ENCODE results near the gene FAM78B.

FAM78B gene

DNA sequence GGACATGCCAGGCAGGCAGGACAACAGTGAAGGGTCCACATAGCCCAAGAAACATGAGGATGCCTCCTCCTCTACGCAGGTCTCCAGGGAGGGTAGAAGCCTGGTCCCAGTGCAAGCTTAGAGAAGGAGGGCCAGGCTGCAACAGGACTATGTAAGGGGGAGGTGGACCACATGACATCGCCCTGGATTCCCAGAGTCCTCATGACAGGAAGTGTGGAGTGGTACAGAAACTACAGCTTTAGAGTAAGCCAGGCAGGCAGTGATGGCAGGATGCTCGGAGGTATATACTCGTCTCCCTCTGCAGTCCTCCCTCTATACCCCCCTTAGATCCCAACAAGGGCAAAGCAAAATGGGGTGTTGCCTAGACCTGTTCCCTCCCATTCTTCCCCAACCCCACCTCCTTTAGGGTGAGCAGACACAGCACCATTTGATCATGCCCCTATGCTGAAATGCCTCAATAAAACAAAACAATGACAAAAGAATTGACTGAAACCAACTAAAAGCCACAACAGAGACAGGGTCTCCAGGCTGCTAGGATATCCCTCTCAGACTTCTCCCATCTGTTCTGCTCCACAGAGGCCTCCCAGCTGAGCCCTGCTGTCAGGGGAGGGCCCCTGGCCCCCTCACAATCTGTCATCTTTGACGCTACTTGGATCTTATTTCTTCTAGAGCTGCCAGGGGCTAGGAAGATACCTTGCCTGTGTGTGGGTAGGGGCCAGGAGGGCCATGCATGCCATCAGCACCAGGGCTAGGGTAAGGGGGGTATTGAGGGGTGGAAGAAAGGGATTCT, 13.1 kb downstream of the FAM78B start:
- Histone ChIP-seq H3K79me2 (ENCODE audit: insufficient read depth, low read length) (no peaks in the 10 kb centered on the region), H3K36me3 (ENCODE audit: insufficient read depth, low read length) (no peaks in the 10 kb centered on the region), H3K4me3 (ENCODE audit: low read depth in 1 of 2, low read length in 2 of 2) (no peak overlapping the region), H3K4me1 (ENCODE audit: insufficient read depth, low read length) (no peaks in the 10 kb centered on the region), H3K27me3 (ENCODE audit: insufficient read depth, low read length, poor library complexity) (peaks cover 11% of the 10 kb centered on the region), H3K27ac (ENCODE audit: low read length) (no peak overlapping the region), H4K20me1 (ENCODE audit: insufficient read depth, low read length) (no peaks in the 10 kb centered on the region), H3K4me2 (ENCODE audit: insufficient read depth, low read length) (no peak overlapping the region), H2AFZ (ENCODE audit: low read depth, low read length) (no peak overlapping the region), H3K9me3 (ENCODE audit: insufficient read depth, low read length, severe bottlenecking) (no peaks in the 10 kb centered on the region), H3K9ac (ENCODE audit: low read depth, low read length) (no peak overlapping the region)
- ATAC-seq (ENCODE audit: insufficient read depth, low read depth) (no peak), DNase-seq (no peak)
- TF ChIP-seq, protein P1, sequence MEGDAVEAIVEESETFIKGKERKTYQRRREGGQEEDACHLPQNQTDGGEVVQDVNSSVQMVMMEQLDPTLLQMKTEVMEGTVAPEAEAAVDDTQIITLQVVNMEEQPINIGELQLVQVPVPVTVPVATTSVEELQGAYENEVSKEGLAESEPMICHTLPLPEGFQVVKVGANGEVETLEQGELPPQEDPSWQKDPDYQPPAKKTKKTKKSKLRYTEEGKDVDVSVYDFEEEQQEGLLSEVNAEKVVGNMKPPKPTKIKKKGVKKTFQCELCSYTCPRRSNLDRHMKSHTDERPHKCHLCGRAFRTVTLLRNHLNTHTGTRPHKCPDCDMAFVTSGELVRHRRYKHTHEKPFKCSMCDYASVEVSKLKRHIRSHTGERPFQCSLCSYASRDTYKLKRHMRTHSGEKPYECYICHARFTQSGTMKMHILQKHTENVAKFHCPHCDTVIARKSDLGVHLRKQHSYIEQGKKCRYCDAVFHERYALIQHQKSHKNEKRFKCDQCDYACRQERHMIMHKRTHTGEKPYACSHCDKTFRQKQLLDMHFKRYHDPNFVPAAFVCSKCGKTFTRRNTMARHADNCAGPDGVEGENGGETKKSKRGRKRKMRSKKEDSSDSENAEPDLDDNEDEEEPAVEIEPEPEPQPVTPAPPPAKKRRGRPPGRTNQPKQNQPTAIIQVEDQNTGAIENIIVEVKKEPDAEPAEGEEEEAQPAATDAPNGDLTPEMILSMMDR (IDR thresholded peaks at IDR 0.05; ENCODE audit: borderline replicate concordance, extremely low read depth, low read length, poor library complexity, severe bottlenecking) = no peak
- no peak for TF ChIP-seq EZH2 (IDR thresholded peaks at IDR 0.05; ENCODE audit: borderline replicate concordance, low read depth, low read length, severe bottlenecking)

DNA sequence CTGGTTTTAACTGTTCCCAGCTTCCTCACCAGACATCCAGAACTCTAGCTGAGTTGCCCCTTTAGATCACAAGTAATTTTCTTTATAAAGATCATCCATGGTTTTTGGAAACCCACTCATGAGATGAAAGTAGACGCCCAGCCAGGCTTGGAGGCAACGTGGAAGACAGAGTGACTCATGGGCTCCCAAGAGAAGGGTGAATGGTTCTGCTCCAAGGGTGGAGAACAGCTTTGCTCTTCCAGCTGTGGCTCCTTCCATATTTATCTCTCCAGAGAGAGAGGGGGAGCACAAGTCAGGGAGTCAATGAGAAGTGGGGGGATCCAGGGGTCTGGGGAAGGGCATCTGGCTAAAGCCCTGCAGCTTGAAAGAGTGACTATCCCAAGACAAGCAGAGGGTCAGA, 13.8 kb downstream of the FAM78B start:
- DNase-seq = no peak
- no peaks in the 10 kb centered on the region for H3K4me1 ChIP-seq (ENCODE audit: insufficient read depth, low read length)
- H3K4me2 ChIP-seq (ENCODE audit: insufficient read depth, low read length) = no peak overlapping the region
- no peak overlapping the region for H3K9ac ChIP-seq (ENCODE audit: low read depth, low read length)
- H3K36me3 ChIP-seq (ENCODE audit: insufficient read depth, low read length) = no peaks in the 10 kb centered on the region
- no peak for TF ChIP-seq EZH2 (IDR thresholded peaks at IDR 0.05; ENCODE audit: borderline replicate concordance, low read depth, low read length, severe bottlenecking)
- TF ChIP-seq, protein P1 (IDR thresholded peaks at IDR 0.05; ENCODE audit: borderline replicate concordance, extremely low read depth, low read length, poor library complexity, severe bottlenecking) = no peak
- H3K27me3 ChIP-seq (ENCODE audit: insufficient read depth, low read length, poor library complexity) = peaks cover 11% of the 10 kb centered on the region
- no peak for ATAC-seq (ENCODE audit: insufficient read depth, low read depth)
- H3K79me2 ChIP-seq (ENCODE audit: insufficient read depth, low read length) = no peaks in the 10 kb centered on the region
- no peaks in the 10 kb centered on the region for H3K9me3 ChIP-seq (ENCODE audit: insufficient read depth, low read length, severe bottlenecking)
- H3K4me3 ChIP-seq (ENCODE audit: low read depth in 1 of 2, low read length in 2 of 2) = no peak overlapping the region
- no peak overlapping the region for H3K27ac ChIP-seq (ENCODE audit: low read length)
- H2AFZ ChIP-seq (ENCODE audit: low read depth, low read length) = no peak overlapping the region
- no peaks in the 10 kb centered on the region for H4K20me1 ChIP-seq (ENCODE audit: insufficient read depth, low read length)

DNA sequence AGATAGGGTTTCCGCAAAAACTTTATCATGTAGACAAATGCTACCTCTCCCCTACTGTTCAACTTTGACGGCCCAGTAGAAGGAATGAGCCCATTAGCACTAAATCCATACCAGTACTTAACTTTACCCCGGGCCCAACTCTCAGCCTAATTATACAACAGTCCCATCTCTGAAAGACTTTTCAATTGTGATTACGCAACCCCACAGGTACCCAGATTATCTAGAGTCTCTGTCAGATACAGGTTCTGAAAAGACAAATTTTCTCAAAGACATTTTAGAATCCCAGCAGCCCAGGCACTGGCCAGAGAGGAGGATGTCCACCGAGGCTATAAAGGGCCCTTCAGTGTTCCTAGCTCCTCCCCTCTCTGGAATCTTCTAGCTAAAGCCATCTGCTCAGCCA, 15.0 kb downstream of the FAM78B start:
- Histone ChIP-seq H3K36me3 (ENCODE audit: insufficient read depth, low read length) (no peaks in the 10 kb centered on the region), H3K9ac (ENCODE audit: low read depth, low read length) (no peak overlapping the region), H3K27ac (ENCODE audit: low read length) (no peak overlapping the region), H3K4me1 (ENCODE audit: insufficient read depth, low read length) (no peaks in the 10 kb centered on the region), H3K4me2 (ENCODE audit: insufficient read depth, low read length) (no peak overlapping the region), H3K4me3 (ENCODE audit: low read depth in 1 of 2, low read length in 2 of 2) (no peak overlapping the region), H2AFZ (ENCODE audit: low read depth, low read length) (no peak overlapping the region), H3K9me3 (ENCODE audit: insufficient read depth, low read length, severe bottlenecking) (no peaks in the 10 kb centered on the region), H3K79me2 (ENCODE audit: insufficient read depth, low read length) (no peaks in the 10 kb centered on the region), H4K20me1 (ENCODE audit: insufficient read depth, low read length) (no peaks in the 10 kb centered on the region), H3K27me3 (ENCODE audit: insufficient read depth, low read length, poor library complexity) (peaks cover 17% of the 10 kb centered on the region)
- TF ChIP-seq, protein P1 (IDR thresholded peaks at IDR 0.05; ENCODE audit: borderline replicate concordance, extremely low read depth, low read length, poor library complexity, severe bottlenecking) = no peak
- TF ChIP-seq EZH2 (IDR thresholded peaks at IDR 0.05; ENCODE audit: borderline replicate concordance, low read depth, low read length, severe bottlenecking) = no peak
- ATAC-seq (ENCODE audit: insufficient read depth, low read depth) = no peak
- no peak for DNase-seq

Measured in DND-41 (cell line).